ENCODE measurements around the gene SOX5. TPM values are rescaled to one million over a fixed set of nuclear protein-coding genes. Genes with fewer than 3 reads are reported as not detected.

Gene SOX5
- total and polyA plus RNA-seq, 2 of the 8 experiments (the other 6 are each of a cell fraction or from before 2014, with no cell fraction given), result 2.2 to 2.6 TPM

DNA sequence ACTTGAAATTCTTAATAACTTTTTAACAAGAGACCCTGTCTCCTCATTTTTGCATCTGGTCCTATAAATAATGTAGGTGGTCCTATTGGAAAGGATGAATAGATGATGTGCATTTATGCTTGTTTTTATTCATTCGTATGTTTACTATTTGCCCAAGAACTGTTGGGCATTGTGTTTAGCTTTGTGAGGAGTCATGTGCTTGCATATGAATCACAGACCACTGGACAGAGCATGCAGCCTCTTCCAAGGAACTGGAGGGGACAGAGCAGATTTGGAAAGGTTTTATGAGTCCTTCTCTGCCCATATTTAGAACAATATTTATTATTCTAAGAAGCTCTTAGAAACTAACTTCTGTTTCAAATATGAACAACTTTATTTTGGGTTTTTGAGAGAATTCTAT, 414.0 kb downstream of the SOX5 start (continued):
- no peak for TF ChIP-seq EGR1 (IDR thresholded peaks at IDR 0.05; ENCODE audit: borderline replicate concordance, low read depth, low read length)
- no peak for TF ChIP-seq SIX5 (IDR thresholded peaks at IDR 0.05; ENCODE audit: low read depth, low read length)
- no peak for TF ChIP-seq FOSL1 (IDR thresholded peaks at IDR 0.05; ENCODE audit: insufficient read depth, low read depth, low read length)
- TF ChIP-seq RBBP5 (IDR thresholded peaks at IDR 0.05; ENCODE audit: borderline replicate concordance, low read depth, low read length), result no peak
- TF ChIP-seq EZH2 (IDR thresholded peaks at IDR 0.05; ENCODE audit: low read depth, low read length, severe bottlenecking), result no peak
